H1 (cell line): ENCODE results near the gene LCE3D. TPM values are rescaled to one million over a fixed set of nuclear protein-coding genes. Genes with fewer than 3 reads are reported as not detected.

Experiments
- CTCF ChIA-PET: fragments of 300-600 bp; sonication (Branson Sonifier 250); formaldehyde crosslinking; loops from one replicate; lab custom pipeline; 2021; ENCODE audit not compliant: partially characterized antibody; lab: Charles Lee
- POLR2A ChIA-PET: fragments of 300-600 bp; sonication (Branson Sonifier 250); formaldehyde crosslinking; loops from one replicate; lab custom pipeline; 2021; ENCODE audit warnings: inconsistent platforms; ENCODE audit not compliant: partially characterized antibody; lab: Charles Lee
- DNase-seq, 2 experiments: peaks; one replicate each; pipeline versions ENCODE4 v3.0.0 to v3.0.0-alpha.2; 2010 to 2022; ENCODE audit warnings: low spot score in 2 of 2, low read depth in 1 of 2, mixed read lengths in 1 of 2
- FAIRE-seq: peaks from 2 replicates; lab custom pipeline; 2011; peaks lifted over from hg19 to GRCh38; lab: Jason Lieb, UNC
- H2AFZ ChIP-seq: 2 replicates; pipeline ENCODE4 v1.8.1; 2012; ENCODE audit warnings: low read length, inconsistent platforms
- H2AK5ac ChIP-seq: 2 replicates; pipeline ENCODE4 v1.6.1; 2013; ENCODE audit warnings: low read depth, low read length
- H2BK120ac ChIP-seq: replicated peaks from 2 replicates; pipeline ENCODE3; 2013; ENCODE audit warnings: low read depth, low read length, inconsistent platforms
- H2BK12ac ChIP-seq: 2 replicates; pipeline ENCODE4 v1.6.1; 2013; ENCODE audit warnings: low read depth, low read length
- H2BK15ac ChIP-seq: 2 replicates; pipeline ENCODE4 v1.6.1; 2013; ENCODE audit warnings: low read length
- H2BK20ac ChIP-seq: 2 replicates; pipeline ENCODE4 v1.6.1; 2013; ENCODE audit warnings: low read length
- H2BK5ac ChIP-seq: 2 replicates; pipeline ENCODE4 v1.6.1; 2013; ENCODE audit warnings: low read depth, low read length
- H3K14ac ChIP-seq: 2 replicates; pipeline ENCODE4 v1.6.1; 2013; ENCODE audit warnings: inconsistent platforms; ENCODE audit not compliant: insufficient read length
- H3K18ac ChIP-seq: 2 replicates; pipeline ENCODE4 v1.6.1; 2013; ENCODE audit warnings: low read length; ENCODE audit errors: extremely low read depth
- H3K23ac ChIP-seq: 2 replicates; pipeline ENCODE4 v1.6.1; 2013; ENCODE audit warnings: inconsistent platforms; ENCODE audit not compliant: insufficient read length
- H3K23me2 ChIP-seq: 2 replicates; pipeline ENCODE4 v1.6.1; 2013; ENCODE audit warnings: low read depth, low read length
- H3K27ac ChIP-seq: 2 replicates; pipeline ENCODE4 v1.6.1; 2011; ENCODE audit warnings: low read depth, low read length, inconsistent platforms
- H3K27me3 ChIP-seq, 4 experiments: replicated peaks in 1 of 4; 1 replicate in 1 of 4; 2 replicates in 3 of 4; pipeline versions ENCODE4 v1.6.1 to v1.8.1; 2011 to 2013; ENCODE audit warnings: low read length in 3 of 4, mild to moderate bottlenecking in 3 of 4, inconsistent platforms in 2 of 4, mixed read lengths in 2 of 4, moderate library complexity in 1 of 4; ENCODE audit not compliant: control insufficient read depth in 3 of 4, insufficient read depth in 3 of 4; ENCODE audit errors: extremely low read depth in 1 of 4
- H3K36me3 ChIP-seq, 4 experiments: 2 replicates each; pipeline versions ENCODE4 v1.6.1 to v1.8.1; 2011 to 2013; ENCODE audit warnings: mild to moderate bottlenecking in 4 of 4, low read length in 3 of 4, moderate library complexity in 2 of 4, control low read depth in 1 of 4, inconsistent platforms in 1 of 4; ENCODE audit not compliant: insufficient read depth in 4 of 4, control insufficient read depth in 2 of 4
- H3K4ac ChIP-seq: replicated peaks from 2 replicates; pipeline ENCODE3; 2013; ENCODE audit warnings: low read length, low read depth, mixed read lengths, inconsistent platforms; ENCODE audit not compliant: insufficient read length
- H3K4me1 ChIP-seq, 4 experiments: replicated peaks in 1 of 4; 1 replicate in 1 of 4; 2 replicates in 3 of 4; pipeline versions ENCODE4 v1.6.1 to v1.8.1; 2011 to 2013; ENCODE audit warnings: low read length in 3 of 4, inconsistent platforms in 2 of 4, mixed read lengths in 1 of 4; ENCODE audit not compliant: insufficient read depth in 4 of 4, control insufficient read depth in 3 of 4
- H3K4me2 ChIP-seq, 2 experiments: 2 replicates each; pipeline versions ENCODE4 v1.6.1 to v1.8.1; 2011 to 2013; ENCODE audit warnings: low read depth in 2 of 2, low read length in 2 of 2, control low read depth in 1 of 2, inconsistent platforms in 1 of 2, mild to moderate bottlenecking in 1 of 2; ENCODE audit not compliant: insufficient read depth in 1 of 2
- H3K4me3 ChIP-seq, 4 experiments: fragments of 200-600, 300-600 bp in 1 of 4; sonication (generic), shearing (Covaris generic), sonication (Bioruptor Twin) in 1 of 4; 2 replicates each; pipeline versions ENCODE4 v1.5.1 to v1.8.1; 2011 to 2016; ENCODE audit warnings: low read length in 4 of 4, low read depth in 3 of 4, control low read depth in 2 of 4, inconsistent platforms in 2 of 4, mild to moderate bottlenecking in 2 of 4, mixed read lengths in 1 of 4, moderate library complexity in 1 of 4; ENCODE audit not compliant: insufficient read depth in 2 of 4; ENCODE audit errors: extremely low read depth in 1 of 4
- H3K56ac ChIP-seq: replicated peaks from 2 replicates; pipeline ENCODE3; 2013; ENCODE audit warnings: low read depth, mild to moderate bottlenecking, mixed read lengths, low read length, inconsistent platforms; ENCODE audit not compliant: insufficient read length
- H3K79me1 ChIP-seq: 2 replicates; pipeline ENCODE4 v1.6.1; 2013; ENCODE audit warnings: low read depth, low read length, control low read depth
- H3K79me2 ChIP-seq, 2 experiments: 2 replicates each; pipeline versions ENCODE4 v1.6.1 to v1.8.1; 2012 to 2013; ENCODE audit warnings: low read length in 2 of 2, mild to moderate bottlenecking in 2 of 2, inconsistent platforms in 1 of 2; ENCODE audit not compliant: insufficient read depth in 2 of 2, control insufficient read depth in 1 of 2
- H3K9ac ChIP-seq, 4 experiments: replicated peaks in 1 of 4; 1 replicate in 1 of 4; 2 replicates in 3 of 4; pipeline versions ENCODE4 v1.6.1 to v1.8.1; 2011 to 2013; ENCODE audit warnings: low read depth in 3 of 4, low read length in 3 of 4, control low read depth in 2 of 4, mild to moderate bottlenecking in 2 of 4, moderate library complexity in 2 of 4, inconsistent platforms in 1 of 4; ENCODE audit errors: extremely low read depth in 1 of 4
- H3K9me3 ChIP-seq, 2 experiments: 2 replicates each; pipeline versions ENCODE4 v1.6.1 to v1.8.1; 2012 to 2013; ENCODE audit warnings: mild to moderate bottlenecking in 2 of 2, moderate library complexity in 2 of 2, control low read depth in 1 of 2, inconsistent platforms in 1 of 2, low read depth in 1 of 2, low read length in 1 of 2, mixed read lengths in 1 of 2; ENCODE audit not compliant: insufficient read depth in 2 of 2
- H4K20me1 ChIP-seq, 2 experiments: replicated peaks in 1 of 2; 2 replicates each; pipeline versions ENCODE3 to v1.8.1; 2011 to 2013; ENCODE audit warnings: inconsistent platforms in 2 of 2, low read length in 2 of 2, mild to moderate bottlenecking in 1 of 2; ENCODE audit not compliant: insufficient read depth in 2 of 2, control insufficient read depth in 1 of 2
- H4K5ac ChIP-seq: 2 replicates; pipeline ENCODE4 v1.6.1; 2013; ENCODE audit warnings: low read length, low read depth, mixed read lengths, inconsistent platforms; ENCODE audit not compliant: insufficient read length
- H4K8ac ChIP-seq: 2 replicates; pipeline ENCODE4 v1.8.0; 2013; ENCODE audit warnings: mild to moderate bottlenecking, moderate library complexity, low read length, inconsistent platforms; ENCODE audit not compliant: insufficient read depth; ENCODE audit errors: extremely low read depth
- H4K91ac ChIP-seq: replicated peaks from 2 replicates; pipeline ENCODE3; 2013; ENCODE audit warnings: low read length, mixed read lengths, inconsistent platforms; ENCODE audit not compliant: insufficient read length
- ASH2L ChIP-seq: fragments of 200-600, 300-600 bp; sonication (generic); IDR thresholded peaks from one replicate; pipeline ENCODE4 v1.7.1; 2017; ENCODE audit warnings: low read length
- CREB1 ChIP-seq: IDR thresholded peaks from 2 replicates; pipeline ENCODE4 v1.6.1; 2012; ENCODE audit warnings: inconsistent platforms
- WGBS, 2 experiments: shearing (Covaris generic) in 1 of 2; methylation state at CpG; one replicate each; pipeline versions ENCODE4 v1.1.6 to v1.1.7; 2013 to 2015; ENCODE audit warnings: low lambda C conversion rate in 2 of 2, mixed read lengths in 2 of 2, inconsistent platforms in 1 of 2, low coverage in 1 of 2, missing lambda C conversion rate in 1 of 2; ENCODE audit not compliant: insufficient replicate concordance in 2 of 2, insufficient coverage in 1 of 2, insufficient read length in 1 of 2; ENCODE audit errors: extremely low coverage in 1 of 2, missing lambda C conversion rate in 1 of 2; 5-methylcytosine and 5-hydroxymethylcytosine counted together
- polyA plus RNA-seq, 7 experiments: library from polyadenylated mRNA; depleted of rRNA in 3 of 7; stranded (reverse) in 5 of 7; unstranded in 2 of 7; fragments of >200 nt in 5 of 7; fragments of 200-250 nt in 2 of 7; gene quantifications; 1 replicate in 5 of 7; 2 replicates in 1 of 7; 4 replicates in 1 of 7; pipeline versions ENCODE4 v1.2.1 to v1.2.3, GENCODE V29; 2011 to 2013; ENCODE audit warnings: missing spikeins in 2 of 7, mixed read lengths in 2 of 7
- total RNA-seq: library from RNA; stranded (reverse); fragmentation: NEBNext Ultra II Directional; extraction: Animal tissue kit (Norgen Biotek cat#: 25700); gene quantifications from 2 replicates; pipeline ENCODE4 v1.2.1, GENCODE V29; 2021
- TF ChIP-seq, protein P1 (sequence below), 3 experiments: IDR thresholded peaks; 1 replicate in 2 of 3; 2 replicates in 1 of 3; pipeline versions ENCODE4 v1.5.1 to v1.6.1; 2011; ENCODE audit warnings: low read length in 3 of 3, mild to moderate bottlenecking in 3 of 3, inconsistent platforms in 2 of 3, low read depth in 1 of 3, moderate library complexity in 1 of 3; ENCODE audit not compliant: insufficient read depth in 1 of 3; ENCODE audit errors: control extremely low read depth in 1 of 3
- TF ChIP-seq, protein P2 (sequence below): IDR thresholded peaks from 2 replicates; pipeline ENCODE4 v1.6.1; 2012; ENCODE audit warnings: inconsistent platforms

The LCE3D gene
- total and polyA plus RNA-seq, 2 of the 8 experiments (the other 6 are each of a cell fraction or from before 2014, with no cell fraction given) = not detected

DNA sequence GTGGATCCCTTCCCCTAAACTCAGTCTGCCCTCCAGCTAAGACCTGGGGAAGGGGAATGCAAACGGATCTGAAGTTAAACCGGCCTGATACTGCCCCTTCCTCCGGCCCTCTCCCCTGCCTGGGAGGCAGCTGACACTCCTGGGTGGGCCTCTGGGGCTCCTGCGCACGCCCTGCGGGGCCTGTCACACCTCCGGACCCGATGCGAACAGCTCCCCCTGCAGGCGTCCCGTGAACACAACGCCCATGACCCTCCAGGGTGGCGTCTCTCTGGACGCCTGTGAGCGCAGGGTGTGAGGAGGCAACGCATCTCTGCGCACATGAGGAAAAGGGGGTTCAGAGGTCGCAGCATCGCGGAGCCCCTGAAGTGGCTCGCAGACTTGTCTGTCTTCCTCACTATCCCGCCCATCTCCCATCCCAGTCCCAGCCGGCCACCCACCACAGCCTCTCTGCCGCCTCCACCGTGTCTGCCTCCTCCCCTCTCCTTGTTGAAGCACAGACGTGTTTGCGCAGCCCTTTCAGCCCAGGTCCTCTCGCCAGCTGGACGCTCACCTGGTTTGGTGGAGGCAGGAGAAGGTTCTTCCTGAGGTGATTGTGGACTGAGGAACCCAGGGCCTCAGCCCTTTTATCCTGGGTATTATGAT, 43.0 kb upstream of the LCE3D start:
- H3K36me3 ChIP-seq = no peaks in the 10 kb centered on the region
- no peak overlapping the region for H2AFZ ChIP-seq
- H3K23ac ChIP-seq = no peak overlapping the region
- H2BK15ac ChIP-seq = no peak overlapping the region
- no peaks in the 10 kb centered on the region for H3K79me2 ChIP-seq
- WGBS, 2 experiments = 93% methylated on average over 22 of the region's 29 CpGs; no CpG with 5 or more reads in 1 of the 2 experiments
- DNase-seq = peak in 1 of 2 experiments; percentile 47
- H4K20me1 ChIP-seq = no peaks in the 10 kb centered on the region
- H3K27me3 ChIP-seq = no peaks in the 10 kb centered on the region
- no peak for FAIRE-seq
- no peak overlapping the region for H3K4ac ChIP-seq
- no peak overlapping the region for H3K4me2 ChIP-seq
- H2BK5ac ChIP-seq = no peak overlapping the region
- TF ChIP-seq ASH2L (no peak), CREB1 (no peak)
- TF ChIP-seq, protein P1, sequence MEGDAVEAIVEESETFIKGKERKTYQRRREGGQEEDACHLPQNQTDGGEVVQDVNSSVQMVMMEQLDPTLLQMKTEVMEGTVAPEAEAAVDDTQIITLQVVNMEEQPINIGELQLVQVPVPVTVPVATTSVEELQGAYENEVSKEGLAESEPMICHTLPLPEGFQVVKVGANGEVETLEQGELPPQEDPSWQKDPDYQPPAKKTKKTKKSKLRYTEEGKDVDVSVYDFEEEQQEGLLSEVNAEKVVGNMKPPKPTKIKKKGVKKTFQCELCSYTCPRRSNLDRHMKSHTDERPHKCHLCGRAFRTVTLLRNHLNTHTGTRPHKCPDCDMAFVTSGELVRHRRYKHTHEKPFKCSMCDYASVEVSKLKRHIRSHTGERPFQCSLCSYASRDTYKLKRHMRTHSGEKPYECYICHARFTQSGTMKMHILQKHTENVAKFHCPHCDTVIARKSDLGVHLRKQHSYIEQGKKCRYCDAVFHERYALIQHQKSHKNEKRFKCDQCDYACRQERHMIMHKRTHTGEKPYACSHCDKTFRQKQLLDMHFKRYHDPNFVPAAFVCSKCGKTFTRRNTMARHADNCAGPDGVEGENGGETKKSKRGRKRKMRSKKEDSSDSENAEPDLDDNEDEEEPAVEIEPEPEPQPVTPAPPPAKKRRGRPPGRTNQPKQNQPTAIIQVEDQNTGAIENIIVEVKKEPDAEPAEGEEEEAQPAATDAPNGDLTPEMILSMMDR (IDR thresholded peaks at IDR 0.05; ENCODE audit: control extremely low read depth in 1 of 3, insufficient read depth in 1 of 3, low read depth in 1 of 3, low read length in 3 of 3) = peak in 1 of 3 experiments; percentile 11; a peak in 1 of 4 replicates
- TF ChIP-seq, protein P2, sequence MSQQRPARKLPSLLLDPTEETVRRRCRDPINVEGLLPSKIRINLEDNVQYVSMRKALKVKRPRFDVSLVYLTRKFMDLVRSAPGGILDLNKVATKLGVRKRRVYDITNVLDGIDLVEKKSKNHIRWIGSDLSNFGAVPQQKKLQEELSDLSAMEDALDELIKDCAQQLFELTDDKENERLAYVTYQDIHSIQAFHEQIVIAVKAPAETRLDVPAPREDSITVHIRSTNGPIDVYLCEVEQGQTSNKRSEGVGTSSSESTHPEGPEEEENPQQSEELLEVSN = no peak
- no peaks in the 10 kb centered on the region for H3K4me1 ChIP-seq
- CTCF ChIA-PET = no interaction called here
- POLR2A ChIA-PET = no interaction called here
- H3K27ac ChIP-seq = no peak overlapping the region
- no peak overlapping the region for H3K4me3 ChIP-seq
- H2BK12ac ChIP-seq = no peak overlapping the region
- H2AK5ac ChIP-seq = no peak overlapping the region
- H2BK20ac ChIP-seq = no peak overlapping the region
- H3K9ac ChIP-seq = no peak overlapping the region
- no peak overlapping the region for H4K91ac ChIP-seq
- H3K18ac ChIP-seq = no peak overlapping the region
- H4K5ac ChIP-seq = no peak overlapping the region
- no peak overlapping the region for H3K56ac ChIP-seq
- H3K23me2 ChIP-seq = no peaks in the 10 kb centered on the region; the same call in 1 of the 2 replicates
- H2BK120ac ChIP-seq = no peak overlapping the region
- no peak overlapping the region for H4K8ac ChIP-seq
- peaks cover 79 to 92% of the 10 kb centered on the region in 2 experiments for H3K9me3 ChIP-seq
- no peak overlapping the region for H3K14ac ChIP-seq
- H3K79me1 ChIP-seq = no peaks in the 10 kb centered on the region
